ENCODE results near the gene ARHGDIB.

The ARHGDIB gene

GRCh38 chr12:14982991-14983390 is 21.6 kb upstream of the ARHGDIB start:
- H3K27ac ChIP-seq (ENCODE audit: low read depth, low read length), result no peak overlapping the region
- H3K9me3 ChIP-seq (ENCODE audit: low read length), result no peaks in the 10 kb centered on the region
- no peaks in the 10 kb centered on the region for H3K4me1 ChIP-seq (ENCODE audit: insufficient read depth, low read length)
- H3K36me3 ChIP-seq (ENCODE audit: insufficient read depth, low read length), result no peaks in the 10 kb centered on the region
- H3K4me3 ChIP-seq (ENCODE audit: low read depth in 1 of 2, low read length in 2 of 2), result no peak overlapping the region
- no peak overlapping the region for H3K9ac ChIP-seq (ENCODE audit: low read length)
- no peaks in the 10 kb centered on the region for H3K27me3 ChIP-seq (ENCODE audit: control insufficient read depth in 1 of 2, insufficient read depth in 2 of 2, low read length in 2 of 2)

- Histone ChIP-seq H3K9ac (ENCODE audit: low read length) (no peak overlapping the region), H3K9me3 (ENCODE audit: low read length) (no peaks in the 10 kb centered on the region), H3K36me3 (ENCODE audit: insufficient read depth, low read length) (no peaks in the 10 kb centered on the region), H3K4me1 (ENCODE audit: insufficient read depth, low read length) (no peaks in the 10 kb centered on the region), H3K4me3 (ENCODE audit: low read depth in 1 of 2, low read length in 2 of 2) (no peak overlapping the region), H3K27ac (ENCODE audit: low read depth, low read length) (no peak overlapping the region), H3K27me3 (ENCODE audit: control insufficient read depth in 1 of 2, insufficient read depth in 2 of 2, low read length in 2 of 2) (no peaks in the 10 kb centered on the region)
These were observed 21.2 kb upstream of the ARHGDIB start for GRCh38 chr12:14982562-14982961.

- Histone ChIP-seq H3K9ac (ENCODE audit: low read length) (no peak overlapping the region), H3K36me3 (ENCODE audit: insufficient read depth, low read length) (no peaks in the 10 kb centered on the region), H3K27me3 (ENCODE audit: control insufficient read depth in 1 of 2, insufficient read depth in 2 of 2, low read length in 2 of 2) (no peaks in the 10 kb centered on the region), H3K27ac (ENCODE audit: low read depth, low read length) (no peak overlapping the region), H3K9me3 (ENCODE audit: low read length) (no peaks in the 10 kb centered on the region), H3K4me1 (ENCODE audit: insufficient read depth, low read length) (no peaks in the 10 kb centered on the region), H3K4me3 (ENCODE audit: low read depth in 1 of 2, low read length in 2 of 2) (no peak overlapping the region)
These were observed 19.6 kb upstream of the ARHGDIB start for GRCh38 chr12:14981049-14981448.

- H3K27ac ChIP-seq (ENCODE audit: low read depth, low read length), result no peak overlapping the region
- H3K36me3 ChIP-seq (ENCODE audit: insufficient read depth, low read length), result no peaks in the 10 kb centered on the region
- H3K27me3 ChIP-seq (ENCODE audit: control insufficient read depth in 1 of 2, insufficient read depth in 2 of 2, low read length in 2 of 2), result no peaks in the 10 kb centered on the region
- no peaks in the 10 kb centered on the region for H3K9me3 ChIP-seq (ENCODE audit: low read length)
- H3K4me1 ChIP-seq (ENCODE audit: insufficient read depth, low read length), result no peaks in the 10 kb centered on the region
- H3K9ac ChIP-seq (ENCODE audit: low read length), result no peak overlapping the region
- H3K4me3 ChIP-seq (ENCODE audit: low read depth in 1 of 2, low read length in 2 of 2), result no peak overlapping the region
These were observed 18.1 kb upstream of the ARHGDIB start for GRCh38 chr12:14979468-14979867.

GRCh38 chr12:14976658-14977057 is 15.3 kb upstream of the ARHGDIB start:
- Histone ChIP-seq H3K4me1 (ENCODE audit: insufficient read depth, low read length) (no peaks in the 10 kb centered on the region), H3K4me3 (ENCODE audit: low read depth in 1 of 2, low read length in 2 of 2) (no peak overlapping the region), H3K9ac (ENCODE audit: low read length) (no peak overlapping the region), H3K9me3 (ENCODE audit: low read length) (no peaks in the 10 kb centered on the region), H3K27me3 (ENCODE audit: control insufficient read depth in 1 of 2, insufficient read depth in 2 of 2, low read length in 2 of 2) (no peaks in the 10 kb centered on the region), H3K36me3 (ENCODE audit: insufficient read depth, low read length) (no peaks in the 10 kb centered on the region), H3K27ac (ENCODE audit: low read depth, low read length) (no peak overlapping the region)

GRCh38 chr12:14975457-14975856 is 14.1 kb upstream of the ARHGDIB start:
- Histone ChIP-seq H3K4me1 (ENCODE audit: insufficient read depth, low read length) (no peaks in the 10 kb centered on the region), H3K27me3 (ENCODE audit: control insufficient read depth in 1 of 2, insufficient read depth in 2 of 2, low read length in 2 of 2) (no peaks in the 10 kb centered on the region), H3K9ac (ENCODE audit: low read length) (no peak overlapping the region), H3K9me3 (ENCODE audit: low read length) (no peaks in the 10 kb centered on the region), H3K36me3 (ENCODE audit: insufficient read depth, low read length) (no peaks in the 10 kb centered on the region), H3K27ac (ENCODE audit: low read depth, low read length) (no peak overlapping the region), H3K4me3 (ENCODE audit: low read depth in 1 of 2, low read length in 2 of 2) (no peak overlapping the region)

- Histone ChIP-seq H3K9me3 (ENCODE audit: low read length) (no peaks in the 10 kb centered on the region), H3K4me1 (ENCODE audit: insufficient read depth, low read length) (no peaks in the 10 kb centered on the region), H3K36me3 (ENCODE audit: insufficient read depth, low read length) (no peaks in the 10 kb centered on the region), H3K9ac (ENCODE audit: low read length) (no peak overlapping the region), H3K27ac (ENCODE audit: low read depth, low read length) (no peak overlapping the region), H3K27me3 (ENCODE audit: control insufficient read depth in 1 of 2, insufficient read depth in 2 of 2, low read length in 2 of 2) (no peaks in the 10 kb centered on the region), H3K4me3 (ENCODE audit: low read depth in 1 of 2, low read length in 2 of 2) (no peak overlapping the region)
These were observed 13.2 kb upstream of the ARHGDIB start for GRCh38 chr12:14974633-14975032.

- Histone ChIP-seq H3K9ac (ENCODE audit: low read length) (no peak within 1 kb of the TSS), H3K27me3 (ENCODE audit: control insufficient read depth in 1 of 2, insufficient read depth in 2 of 2, low read length in 2 of 2) (no peaks in the 10 kb centered on the region), H3K4me3 (ENCODE audit: low read depth in 1 of 2, low read length in 2 of 2) (no peak within 1 kb of the TSS), H3K9me3 (ENCODE audit: low read length) (no peaks in the 10 kb centered on the region), H3K4me1 (ENCODE audit: insufficient read depth, low read length) (no peaks in the 10 kb centered on the region), H3K36me3 (ENCODE audit: insufficient read depth, low read length) (no peaks in the 10 kb centered on the region), H3K27ac (ENCODE audit: low read depth, low read length) (no peak within 1 kb of the TSS)
These were observed 11.4 kb upstream of the ARHGDIB start, which contains the start of gene PDE6H for GRCh38 chr12:14972816-14973215. PDE6H (plus strand) TSS chr12:14973042; CDS start chr12:14978013, 4,971 bp downstream.

- Histone ChIP-seq H3K36me3 (ENCODE audit: insufficient read depth, low read length) (no peaks in the 10 kb centered on the region), H3K4me3 (ENCODE audit: low read depth in 1 of 2, low read length in 2 of 2) (no peak overlapping the region), H3K9me3 (ENCODE audit: low read length) (no peaks in the 10 kb centered on the region), H3K27ac (ENCODE audit: low read depth, low read length) (no peak overlapping the region), H3K4me1 (ENCODE audit: insufficient read depth, low read length) (no peaks in the 10 kb centered on the region), H3K27me3 (ENCODE audit: control insufficient read depth in 1 of 2, insufficient read depth in 2 of 2, low read length in 2 of 2) (no peaks in the 10 kb centered on the region), H3K9ac (ENCODE audit: low read length) (no peak overlapping the region)
These were observed 9.1 kb upstream of the ARHGDIB start for GRCh38 chr12:14970473-14970872.

- no peaks in the 10 kb centered on the region for H3K4me1 ChIP-seq (ENCODE audit: insufficient read depth, low read length)
- H3K9ac ChIP-seq (ENCODE audit: low read length), result no peak overlapping the region
- H3K9me3 ChIP-seq (ENCODE audit: low read length), result no peaks in the 10 kb centered on the region
- H3K36me3 ChIP-seq (ENCODE audit: insufficient read depth, low read length), result no peaks in the 10 kb centered on the region
- H3K27ac ChIP-seq (ENCODE audit: low read depth, low read length), result no peak overlapping the region
- H3K27me3 ChIP-seq (ENCODE audit: control insufficient read depth in 1 of 2, insufficient read depth in 2 of 2, low read length in 2 of 2), result no peaks in the 10 kb centered on the region
- H3K4me3 ChIP-seq (ENCODE audit: low read depth in 1 of 2, low read length in 2 of 2), result no peak overlapping the region
These were observed 7.1 kb upstream of the ARHGDIB start for GRCh38 chr12:14968478-14968877.

- H3K36me3 ChIP-seq (ENCODE audit: insufficient read depth, low read length), result no peaks in the 10 kb centered on the region
- H3K27ac ChIP-seq (ENCODE audit: low read depth, low read length), result no peak overlapping the region
- H3K4me1 ChIP-seq (ENCODE audit: insufficient read depth, low read length), result no peaks in the 10 kb centered on the region
- no peaks in the 10 kb centered on the region for H3K9me3 ChIP-seq (ENCODE audit: low read length)
- H3K27me3 ChIP-seq (ENCODE audit: control insufficient read depth in 1 of 2, insufficient read depth in 2 of 2, low read length in 2 of 2), result no peaks in the 10 kb centered on the region
- H3K4me3 ChIP-seq (ENCODE audit: low read depth in 1 of 2, low read length in 2 of 2), result no peak overlapping the region
- H3K9ac ChIP-seq (ENCODE audit: low read length), result no peak overlapping the region
These were observed 3.8 kb upstream of the ARHGDIB start for GRCh38 chr12:14965221-14965620.

GRCh38 chr12:14964406-14964805 is 3.0 kb upstream of the ARHGDIB start:
- no peaks in the 10 kb centered on the region for H3K9me3 ChIP-seq (ENCODE audit: low read length)
- no peak overlapping the region for H3K27ac ChIP-seq (ENCODE audit: low read depth, low read length)
- no peaks in the 10 kb centered on the region for H3K4me1 ChIP-seq (ENCODE audit: insufficient read depth, low read length)
- H3K4me3 ChIP-seq (ENCODE audit: low read depth in 1 of 2, low read length in 2 of 2), result no peak overlapping the region
- H3K36me3 ChIP-seq (ENCODE audit: insufficient read depth, low read length), result no peaks in the 10 kb centered on the region
- no peak overlapping the region for H3K9ac ChIP-seq (ENCODE audit: low read length)
- no peaks in the 10 kb centered on the region for H3K27me3 ChIP-seq (ENCODE audit: control insufficient read depth in 1 of 2, insufficient read depth in 2 of 2, low read length in 2 of 2)

Data from muscle layer of colon (tissue), 2 donors.